BE2C (cell line): ENCODE measurements around the gene XAB2.

Experiments used
- DNase-seq: peaks from one replicate; pipeline ENCODE4 v3.0.0-alpha.2; 2020
- H3K27me3 ChIP-seq: fragments of 250-450 bp; sonication (Bioruptor Pico); 2 replicates; pipeline ENCODE4 v1.5.1; 2020; ENCODE audit warnings: mild to moderate bottlenecking
- H3K36me3 ChIP-seq: fragments of 250-450 bp; sonication (Bioruptor Pico); 2 replicates; pipeline ENCODE4 v1.5.1; 2020; ENCODE audit warnings: mild to moderate bottlenecking
- H3K4me1 ChIP-seq: fragments of 250-450 bp; sonication (Bioruptor Pico); 2 replicates; pipeline ENCODE4 v1.5.1; 2020
- H3K4me3 ChIP-seq: 2 replicates; pipeline ENCODE4 v1.5.1; 2011; ENCODE audit warnings: low read depth, low read length
- H3K9me3 ChIP-seq: fragments of 250-450 bp; sonication (Bioruptor Pico); 2 replicates; pipeline ENCODE4 v1.5.1; 2020
- TF ChIP-seq, protein P1 (sequence below): IDR thresholded peaks from 2 replicates; pipeline ENCODE4 v1.5.1; 2012; ENCODE audit warnings: mild to moderate bottlenecking, low read depth, low read length

The XAB2 gene

DNA sequence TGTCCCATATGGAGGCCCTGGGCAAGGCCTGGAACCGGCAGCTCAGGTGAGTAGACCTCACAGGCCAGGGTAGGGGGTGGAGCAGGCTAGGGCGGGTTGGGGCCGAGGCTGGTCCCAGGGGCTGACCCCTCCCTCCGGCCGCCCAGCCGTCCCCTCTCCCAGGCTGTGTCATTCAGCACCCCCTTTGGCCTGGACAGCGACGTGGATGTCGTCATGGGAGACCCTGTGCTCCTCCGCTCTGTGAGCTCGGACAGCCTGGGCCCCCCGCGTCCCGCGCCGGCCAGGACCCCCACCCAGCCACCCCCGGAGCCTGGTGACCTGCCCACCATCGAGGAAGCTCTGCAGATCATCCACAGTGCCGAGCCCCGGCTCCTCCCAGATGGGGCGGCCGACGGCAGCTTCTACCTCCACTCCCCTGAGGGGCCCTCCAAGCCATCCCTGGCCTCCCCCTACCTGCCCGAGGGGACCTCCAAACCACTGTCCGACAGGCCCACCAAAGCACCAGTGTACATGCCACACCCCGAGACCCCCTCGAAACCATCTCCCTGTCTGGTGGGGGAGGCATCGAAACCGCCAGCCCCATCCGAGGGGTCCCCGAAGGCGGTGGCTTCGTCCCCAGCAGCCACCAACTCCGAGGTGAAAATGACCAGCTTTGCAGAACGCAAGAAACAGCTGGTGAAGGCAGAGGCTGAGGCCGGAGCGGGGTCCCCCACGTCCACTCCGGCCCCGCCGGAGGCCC lies 17.6 kb downstream of the XAB2 start:
- peaks cover 4% of the 10 kb centered on the region for H3K36me3 ChIP-seq
- DNase-seq = no peak
- TF ChIP-seq, protein P1, sequence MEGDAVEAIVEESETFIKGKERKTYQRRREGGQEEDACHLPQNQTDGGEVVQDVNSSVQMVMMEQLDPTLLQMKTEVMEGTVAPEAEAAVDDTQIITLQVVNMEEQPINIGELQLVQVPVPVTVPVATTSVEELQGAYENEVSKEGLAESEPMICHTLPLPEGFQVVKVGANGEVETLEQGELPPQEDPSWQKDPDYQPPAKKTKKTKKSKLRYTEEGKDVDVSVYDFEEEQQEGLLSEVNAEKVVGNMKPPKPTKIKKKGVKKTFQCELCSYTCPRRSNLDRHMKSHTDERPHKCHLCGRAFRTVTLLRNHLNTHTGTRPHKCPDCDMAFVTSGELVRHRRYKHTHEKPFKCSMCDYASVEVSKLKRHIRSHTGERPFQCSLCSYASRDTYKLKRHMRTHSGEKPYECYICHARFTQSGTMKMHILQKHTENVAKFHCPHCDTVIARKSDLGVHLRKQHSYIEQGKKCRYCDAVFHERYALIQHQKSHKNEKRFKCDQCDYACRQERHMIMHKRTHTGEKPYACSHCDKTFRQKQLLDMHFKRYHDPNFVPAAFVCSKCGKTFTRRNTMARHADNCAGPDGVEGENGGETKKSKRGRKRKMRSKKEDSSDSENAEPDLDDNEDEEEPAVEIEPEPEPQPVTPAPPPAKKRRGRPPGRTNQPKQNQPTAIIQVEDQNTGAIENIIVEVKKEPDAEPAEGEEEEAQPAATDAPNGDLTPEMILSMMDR = no peak
- H3K27me3 ChIP-seq = no peaks in the 10 kb centered on the region
- H3K4me3 ChIP-seq = no peak overlapping the region
- H3K9me3 ChIP-seq = no peaks in the 10 kb centered on the region
- H3K4me1 ChIP-seq = no peaks in the 10 kb centered on the region

DNA sequence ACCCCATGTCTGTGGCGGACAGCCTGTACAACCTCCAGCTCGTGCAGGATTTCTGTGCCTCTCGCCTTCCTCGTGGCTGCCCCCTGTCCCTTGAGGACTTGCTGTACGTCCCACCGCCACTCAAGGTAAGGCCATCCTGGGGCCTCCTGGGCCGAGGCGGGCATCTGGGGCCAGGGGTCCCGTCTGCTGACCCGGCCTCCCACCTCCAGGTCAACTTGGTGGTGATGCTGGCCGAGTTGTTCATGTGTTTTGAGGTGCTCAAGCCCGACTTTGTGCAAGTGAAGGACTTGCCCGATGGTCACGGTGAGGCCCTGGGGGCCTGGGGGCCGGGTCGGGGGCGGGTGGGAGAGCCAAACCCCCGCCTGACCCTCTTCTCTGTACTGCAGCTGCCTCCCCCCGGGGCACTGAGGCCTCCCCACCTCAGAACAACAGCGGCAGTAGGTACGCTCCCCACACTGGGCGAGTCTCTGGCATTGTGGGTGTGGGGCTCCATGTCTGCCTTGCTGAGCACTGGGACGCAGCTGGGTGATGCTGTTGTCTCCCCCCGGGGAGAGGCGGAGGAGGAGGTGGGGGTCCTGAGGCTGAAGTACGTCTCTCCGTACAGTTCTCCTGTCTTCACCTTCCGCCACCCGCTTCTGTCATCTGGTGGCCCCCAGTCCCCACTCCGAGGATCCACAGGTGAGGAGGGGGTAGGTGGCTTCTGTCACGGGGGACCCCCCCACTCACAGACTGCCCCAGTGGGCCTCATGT lies 18.7 kb downstream of the XAB2 start:
- Histone ChIP-seq H3K4me3 (no peak overlapping the region), H3K4me1 (no peaks in the 10 kb centered on the region), H3K27me3 (no peaks in the 10 kb centered on the region), H3K36me3 (no peaks in the 10 kb centered on the region; the same call in 1 of the 2 replicates), H3K9me3 (no peaks in the 10 kb centered on the region)
- DNase-seq = no peak
- TF ChIP-seq, protein P1 = no peak

DNA sequence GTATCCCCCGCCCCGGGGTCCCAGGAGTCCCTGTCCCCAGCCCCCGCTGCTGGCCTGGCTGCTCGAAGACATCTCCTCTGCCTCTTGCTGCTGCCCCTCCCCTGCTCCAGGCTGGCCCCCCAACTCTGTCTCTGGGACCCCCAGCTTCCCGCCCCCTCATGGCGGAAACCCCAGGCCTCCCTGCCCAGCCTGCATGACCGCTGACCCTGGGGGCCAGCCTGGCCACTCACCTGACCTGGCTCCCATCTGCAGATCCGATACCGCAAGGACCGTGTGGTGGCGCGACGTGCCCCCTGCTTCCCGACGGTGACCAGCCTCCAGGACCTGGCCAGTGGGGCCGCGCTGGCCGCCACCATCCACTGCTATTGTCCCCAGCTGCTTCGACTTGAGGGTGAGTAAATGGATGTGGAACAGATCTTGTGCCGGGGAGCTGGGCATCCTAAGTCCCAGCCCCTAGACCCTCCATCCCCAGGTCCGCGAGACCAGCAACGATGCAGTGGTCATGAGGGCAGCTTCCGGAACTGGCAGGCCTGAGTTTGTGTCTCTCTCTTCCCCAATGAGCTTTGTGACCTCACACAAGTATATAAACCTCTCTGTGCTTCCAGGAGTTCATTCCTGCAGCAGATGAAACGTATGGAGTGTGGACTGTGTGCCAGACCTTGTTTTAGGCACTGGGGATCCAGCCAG lies 21.3 kb downstream of the XAB2 start:
- TF ChIP-seq, protein P1 = no peak
- no peak overlapping the region for H3K4me3 ChIP-seq
- H3K4me1 ChIP-seq = peaks cover 5% of the 10 kb centered on the region; the same call in 1 of the 2 replicates
- no peaks in the 10 kb centered on the region; the same call in 1 of the 2 replicates for H3K36me3 ChIP-seq
- no peaks in the 10 kb centered on the region for H3K27me3 ChIP-seq
- H3K9me3 ChIP-seq = no peaks in the 10 kb centered on the region
- DNase-seq = no peak

DNA sequence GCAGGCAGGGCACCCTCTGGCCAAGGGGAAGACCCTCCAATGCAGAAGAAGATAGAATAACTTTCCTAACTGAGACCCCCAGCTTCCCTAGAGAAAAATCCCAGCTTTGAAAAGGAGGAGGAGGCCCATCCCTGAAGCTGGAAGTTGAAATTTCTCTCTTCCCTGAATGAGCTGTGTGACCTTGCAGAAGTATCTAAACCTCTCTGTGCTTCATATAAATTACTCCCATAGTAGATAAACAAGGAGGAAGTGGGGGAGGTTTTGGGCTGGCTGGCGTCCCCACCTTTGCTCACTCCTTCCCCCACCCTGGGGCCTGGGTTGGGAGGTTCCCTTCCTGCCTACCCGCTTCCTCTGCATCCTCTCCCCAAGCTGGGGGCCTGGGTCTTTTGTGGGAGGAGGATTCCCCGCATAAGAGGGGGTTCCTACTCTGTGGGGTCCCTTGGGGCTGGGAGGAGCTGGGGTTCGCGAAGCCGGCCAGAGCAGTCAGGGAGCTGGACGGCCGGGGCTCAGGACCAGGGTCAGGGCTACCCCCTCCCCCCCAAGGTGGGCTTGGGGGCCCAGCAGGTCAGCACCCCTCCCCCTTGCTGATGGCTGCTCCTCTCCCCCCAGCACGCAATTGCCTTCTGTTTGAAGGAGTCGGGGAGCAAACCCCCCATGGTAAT lies 22.0 kb downstream of the XAB2 start:
- Histone ChIP-seq H3K9me3 (no peaks in the 10 kb centered on the region), H3K4me1 (peaks cover 5% of the 10 kb centered on the region; the same call in 1 of the 2 replicates), H3K27me3 (no peaks in the 10 kb centered on the region), H3K36me3 (no peaks in the 10 kb centered on the region; the same call in 1 of the 2 replicates), H3K4me3 (no peak overlapping the region)
- TF ChIP-seq, protein P1 = no peak
- no peak for DNase-seq

DNA sequence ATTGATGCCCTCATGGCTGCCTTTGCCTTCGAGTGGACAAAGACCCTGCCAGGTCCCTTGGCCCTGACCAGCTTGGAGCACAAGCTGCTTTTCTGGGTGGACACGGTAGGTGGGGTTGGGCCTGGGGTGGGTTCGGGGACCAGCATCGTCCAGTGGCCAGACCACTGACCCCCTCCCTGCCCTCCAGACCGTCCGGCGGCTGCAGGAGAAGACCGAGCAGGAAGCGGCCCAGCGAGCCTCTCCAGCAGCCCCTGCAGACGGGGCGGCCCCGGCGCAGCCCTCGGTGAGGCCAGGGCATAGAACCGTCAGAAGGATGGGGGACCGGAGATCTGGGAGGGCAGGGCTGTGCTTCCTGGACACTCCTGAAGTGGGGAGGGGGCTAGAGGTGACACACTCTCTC lies 23.1 kb downstream of the XAB2 start:
- no peaks in the 10 kb centered on the region; the same call in 1 of the 2 replicates for H3K36me3 ChIP-seq
- H3K27me3 ChIP-seq = no peaks in the 10 kb centered on the region
- H3K9me3 ChIP-seq = no peaks in the 10 kb centered on the region
- no peak overlapping the region for H3K4me3 ChIP-seq
- peaks cover 5% of the 10 kb centered on the region; the same call in 1 of the 2 replicates for H3K4me1 ChIP-seq
- DNase-seq = no peak
- TF ChIP-seq, protein P1 = no peak
